ENCODE results near the gene BIRC6.

DNA sequence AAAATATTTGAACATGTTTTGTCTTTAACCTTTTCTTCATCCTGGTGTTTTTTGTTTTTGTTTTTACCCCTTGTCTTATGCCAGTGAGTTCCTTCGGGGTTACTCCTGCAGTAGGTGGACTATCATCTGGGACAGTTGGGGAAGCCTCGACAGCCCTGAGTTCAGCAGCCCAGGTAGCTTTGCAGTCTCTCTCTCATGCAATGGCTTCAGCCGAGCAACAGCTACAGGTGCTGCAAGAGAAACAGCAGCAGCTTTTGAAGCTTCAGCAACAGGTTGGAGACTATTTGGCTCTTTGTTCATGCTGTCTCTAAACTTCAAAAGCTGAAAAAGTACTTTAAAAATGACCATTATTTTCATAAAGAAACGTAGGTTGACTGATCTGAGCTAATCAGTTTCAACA lies 106.3 kb downstream of the BIRC6 start:
- TF ChIP-seq, protein P1, sequence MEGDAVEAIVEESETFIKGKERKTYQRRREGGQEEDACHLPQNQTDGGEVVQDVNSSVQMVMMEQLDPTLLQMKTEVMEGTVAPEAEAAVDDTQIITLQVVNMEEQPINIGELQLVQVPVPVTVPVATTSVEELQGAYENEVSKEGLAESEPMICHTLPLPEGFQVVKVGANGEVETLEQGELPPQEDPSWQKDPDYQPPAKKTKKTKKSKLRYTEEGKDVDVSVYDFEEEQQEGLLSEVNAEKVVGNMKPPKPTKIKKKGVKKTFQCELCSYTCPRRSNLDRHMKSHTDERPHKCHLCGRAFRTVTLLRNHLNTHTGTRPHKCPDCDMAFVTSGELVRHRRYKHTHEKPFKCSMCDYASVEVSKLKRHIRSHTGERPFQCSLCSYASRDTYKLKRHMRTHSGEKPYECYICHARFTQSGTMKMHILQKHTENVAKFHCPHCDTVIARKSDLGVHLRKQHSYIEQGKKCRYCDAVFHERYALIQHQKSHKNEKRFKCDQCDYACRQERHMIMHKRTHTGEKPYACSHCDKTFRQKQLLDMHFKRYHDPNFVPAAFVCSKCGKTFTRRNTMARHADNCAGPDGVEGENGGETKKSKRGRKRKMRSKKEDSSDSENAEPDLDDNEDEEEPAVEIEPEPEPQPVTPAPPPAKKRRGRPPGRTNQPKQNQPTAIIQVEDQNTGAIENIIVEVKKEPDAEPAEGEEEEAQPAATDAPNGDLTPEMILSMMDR (conservative IDR thresholded peaks at IDR 0.05; ENCODE audit: low read length): no peak
- TF ChIP-seq EZH2phosphoT487 (IDR thresholded peaks at IDR 0.05; ENCODE audit: borderline replicate concordance): no peak
